HEK293 (cell line): ENCODE results near the gene TOPORS.

ENCODE experiments used
- KLF16 ChIP-seq: fragments of 450-650 bp; formaldehyde crosslinking; IDR thresholded peaks from 2 replicates; pipeline ENCODE4 v1.5.1; 2017; ENCODE audit warnings: missing biosample characterization, missing genetic modification characterization
- MYNN ChIP-seq: fragments of 450-650 bp; formaldehyde crosslinking; IDR thresholded peaks from 2 replicates; pipeline ENCODE4 v1.5.1; 2016; ENCODE audit warnings: missing biosample characterization, missing genetic modification characterization, borderline replicate concordance
- PBX3 ChIP-seq: sonication (generic); formaldehyde crosslinking; IDR thresholded peaks from 2 replicates; pipeline ENCODE4 v1.8.1; 2022; ENCODE audit warnings: mild to moderate bottlenecking, moderate library complexity, missing genetic modification reagents
- REPIN1 ChIP-seq: fragments of 450-650 bp; formaldehyde crosslinking; IDR thresholded peaks from 2 replicates; pipeline ENCODE4 v1.5.1; 2017; ENCODE audit warnings: missing biosample characterization, missing genetic modification characterization, low read depth
- ZNF112 ChIP-seq: fragments of 450-650 bp; formaldehyde crosslinking; IDR thresholded peaks from 2 replicates; pipeline ENCODE4 v1.5.0; 2017; ENCODE audit warnings: missing biosample characterization, missing genetic modification characterization
- ZNF24 ChIP-seq: fragments of 450-650 bp; formaldehyde crosslinking; IDR thresholded peaks from 2 replicates; pipeline ENCODE4 v1.5.1; 2016; ENCODE audit warnings: missing biosample characterization, missing genetic modification characterization
- ZNF580 ChIP-seq: fragments of 450-650 bp; formaldehyde crosslinking; IDR thresholded peaks from 2 replicates; pipeline ENCODE4 v1.5.1; 2016; ENCODE audit warnings: missing biosample characterization, missing genetic modification characterization
- ZNF654 ChIP-seq: fragments of 450-650 bp; formaldehyde crosslinking; IDR thresholded peaks from 2 replicates; pipeline ENCODE4 v1.5.1; 2016; ENCODE audit warnings: low read depth, missing biosample characterization, missing genetic modification characterization
- ZNF768 ChIP-seq: fragments of 450-650 bp; formaldehyde crosslinking; IDR thresholded peaks from 2 replicates; pipeline ENCODE4 v1.5.1; 2018; ENCODE audit warnings: missing biosample characterization, mild to moderate bottlenecking, missing genetic modification characterization
- TF ChIP-seq, protein P1 (sequence below): fragments of 450-650 bp; formaldehyde crosslinking; IDR thresholded peaks from 2 replicates; pipeline ENCODE4 v1.5.1; 2016; ENCODE audit warnings: missing biosample characterization, missing genetic modification characterization
- TF ChIP-seq, protein P2 (sequence below): fragments of 450-650 bp; formaldehyde crosslinking; IDR thresholded peaks from 2 replicates; pipeline ENCODE4; 2016; ENCODE audit warnings: missing biosample characterization, missing genetic modification characterization
- TF ChIP-seq, protein P3 (sequence below): fragments of 450-650 bp; formaldehyde crosslinking; IDR thresholded peaks from 2 replicates; pipeline ENCODE4 v1.5.1; 2016; ENCODE audit warnings: missing biosample characterization, missing genetic modification characterization

DNA sequence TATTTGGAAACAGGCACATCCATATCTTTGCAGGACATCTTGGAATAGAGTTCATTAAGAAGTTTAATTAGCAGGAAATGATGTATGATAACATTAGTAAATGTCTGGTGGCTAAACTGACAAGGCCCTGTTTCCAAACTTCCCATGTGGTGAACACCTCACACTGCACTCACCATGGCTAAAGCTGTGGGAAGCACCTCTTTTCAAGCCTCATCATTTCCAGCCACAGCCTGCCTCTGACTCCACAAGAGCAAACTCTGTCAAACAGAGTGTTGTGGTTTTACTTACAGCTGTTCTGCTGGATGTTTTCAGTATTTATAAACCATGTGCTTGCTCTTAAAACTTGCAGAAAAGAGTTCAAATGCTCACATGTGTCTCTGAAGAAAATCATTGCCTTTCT lies 35.5 kb upstream of the TOPORS start:
- TF ChIP-seq ZNF768 (tag by site-specific recombination) (no peak), ZNF112 (no peak), MYNN (tag by site-specific recombination) (no peak), PBX3 (CRISPR knock-in tag) (no peak), ZNF654 (no peak), KLF16 (tag by site-specific recombination) (no peak), ZNF580 (tag by site-specific recombination) (no peak), REPIN1 (tag by site-specific recombination) (no peak), ZNF24 (tag by site-specific recombination) (no peak)
- TF ChIP-seq, protein P1, sequence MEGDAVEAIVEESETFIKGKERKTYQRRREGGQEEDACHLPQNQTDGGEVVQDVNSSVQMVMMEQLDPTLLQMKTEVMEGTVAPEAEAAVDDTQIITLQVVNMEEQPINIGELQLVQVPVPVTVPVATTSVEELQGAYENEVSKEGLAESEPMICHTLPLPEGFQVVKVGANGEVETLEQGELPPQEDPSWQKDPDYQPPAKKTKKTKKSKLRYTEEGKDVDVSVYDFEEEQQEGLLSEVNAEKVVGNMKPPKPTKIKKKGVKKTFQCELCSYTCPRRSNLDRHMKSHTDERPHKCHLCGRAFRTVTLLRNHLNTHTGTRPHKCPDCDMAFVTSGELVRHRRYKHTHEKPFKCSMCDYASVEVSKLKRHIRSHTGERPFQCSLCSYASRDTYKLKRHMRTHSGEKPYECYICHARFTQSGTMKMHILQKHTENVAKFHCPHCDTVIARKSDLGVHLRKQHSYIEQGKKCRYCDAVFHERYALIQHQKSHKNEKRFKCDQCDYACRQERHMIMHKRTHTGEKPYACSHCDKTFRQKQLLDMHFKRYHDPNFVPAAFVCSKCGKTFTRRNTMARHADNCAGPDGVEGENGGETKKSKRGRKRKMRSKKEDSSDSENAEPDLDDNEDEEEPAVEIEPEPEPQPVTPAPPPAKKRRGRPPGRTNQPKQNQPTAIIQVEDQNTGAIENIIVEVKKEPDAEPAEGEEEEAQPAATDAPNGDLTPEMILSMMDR, result no peak
- TF ChIP-seq, protein P2, sequence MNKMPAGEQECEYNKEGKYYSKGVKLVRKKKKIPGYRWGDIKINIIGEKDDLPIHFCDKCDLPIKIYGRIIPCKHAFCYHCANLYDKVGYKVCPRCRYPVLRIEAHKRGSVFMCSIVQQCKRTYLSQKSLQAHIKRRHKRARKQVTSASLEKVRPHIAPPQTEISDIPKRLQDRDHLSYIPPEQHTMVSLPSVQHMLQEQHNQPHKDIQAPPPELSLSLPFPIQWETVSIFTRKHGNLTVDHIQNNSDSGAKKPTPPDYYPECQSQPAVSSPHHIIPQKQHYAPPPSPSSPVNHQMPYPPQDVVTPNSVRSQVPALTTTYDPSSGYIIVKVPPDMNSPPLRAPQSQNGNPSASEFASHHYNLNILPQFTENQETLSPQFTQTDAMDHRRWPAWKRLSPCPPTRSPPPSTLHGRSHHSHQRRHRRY (tag by site-specific recombination), result no peak
- TF ChIP-seq, protein P3, sequence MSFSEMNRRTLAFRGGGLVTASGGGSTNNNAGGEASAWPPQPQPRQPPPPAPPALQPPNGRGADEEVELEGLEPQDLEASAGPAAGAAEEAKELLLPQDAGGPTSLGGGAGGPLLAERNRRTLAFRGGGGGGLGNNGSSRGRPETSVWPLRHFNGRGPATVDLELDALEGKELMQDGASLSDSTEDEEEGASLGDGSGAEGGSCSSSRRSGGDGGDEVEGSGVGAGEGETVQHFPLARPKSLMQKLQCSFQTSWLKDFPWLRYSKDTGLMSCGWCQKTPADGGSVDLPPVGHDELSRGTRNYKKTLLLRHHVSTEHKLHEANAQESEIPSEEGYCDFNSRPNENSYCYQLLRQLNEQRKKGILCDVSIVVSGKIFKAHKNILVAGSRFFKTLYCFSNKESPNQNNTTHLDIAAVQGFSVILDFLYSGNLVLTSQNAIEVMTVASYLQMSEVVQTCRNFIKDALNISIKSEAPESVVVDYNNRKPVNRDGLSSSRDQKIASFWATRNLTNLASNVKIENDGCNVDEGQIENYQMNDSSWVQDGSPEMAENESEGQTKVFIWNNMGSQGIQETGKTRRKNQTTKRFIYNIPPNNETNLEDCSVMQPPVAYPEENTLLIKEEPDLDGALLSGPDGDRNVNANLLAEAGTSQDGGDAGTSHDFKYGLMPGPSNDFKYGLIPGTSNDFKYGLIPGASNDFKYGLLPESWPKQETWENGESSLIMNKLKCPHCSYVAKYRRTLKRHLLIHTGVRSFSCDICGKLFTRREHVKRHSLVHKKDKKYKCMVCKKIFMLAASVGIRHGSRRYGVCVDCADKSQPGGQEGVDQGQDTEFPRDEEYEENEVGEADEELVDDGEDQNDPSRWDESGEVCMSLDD (tag by site-specific recombination), result no peak
